Measurements from ENCODE around the gene LMF1.
"Not testable (repeated sequence)": the region's sequence is repeated elsewhere in the genome, so short reads cannot be mapped to it uniquely, and the experiment has no call there.

Gene LMF1

DNA sequence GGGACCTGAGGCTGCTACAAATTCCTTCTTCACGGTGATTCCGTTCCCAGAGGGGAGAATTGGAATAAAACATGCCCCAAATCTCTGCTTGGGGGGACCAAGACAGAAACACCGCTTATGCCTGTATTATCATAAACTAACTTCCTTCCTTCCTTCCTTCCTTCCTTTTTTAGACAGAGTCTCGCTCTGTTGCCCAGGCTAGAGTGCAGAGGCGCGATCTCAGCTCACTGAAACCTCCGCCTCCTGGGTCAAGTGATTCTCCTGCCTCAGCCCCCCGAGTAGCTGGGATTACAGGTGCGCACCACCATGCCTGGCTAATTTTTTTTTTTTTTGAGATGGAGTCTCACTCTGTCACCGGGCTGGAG lies 150.8 kb downstream of the LMF1 start:
- DNase-seq = not testable (repeated sequence)

GRCh38 chr16:819336-820043 lies 151.3 kb downstream of the LMF1 start:
- no peak for DNase-seq

- DNase-seq = no peak
These were observed 152.2 kb downstream of the LMF1 start for GRCh38 chr16:818592-818991.

GRCh38 chr16:818132-818531 lies 152.7 kb downstream of the LMF1 start:
- DNase-seq = no peak

- DNase-seq = no peak
These were observed 153.5 kb downstream of the LMF1 start for GRCh38 chr16:817001-817906.

- no peak for DNase-seq
These were observed 154.9 kb downstream of the LMF1 start for GRCh38 chr16:815861-816260.

DNA sequence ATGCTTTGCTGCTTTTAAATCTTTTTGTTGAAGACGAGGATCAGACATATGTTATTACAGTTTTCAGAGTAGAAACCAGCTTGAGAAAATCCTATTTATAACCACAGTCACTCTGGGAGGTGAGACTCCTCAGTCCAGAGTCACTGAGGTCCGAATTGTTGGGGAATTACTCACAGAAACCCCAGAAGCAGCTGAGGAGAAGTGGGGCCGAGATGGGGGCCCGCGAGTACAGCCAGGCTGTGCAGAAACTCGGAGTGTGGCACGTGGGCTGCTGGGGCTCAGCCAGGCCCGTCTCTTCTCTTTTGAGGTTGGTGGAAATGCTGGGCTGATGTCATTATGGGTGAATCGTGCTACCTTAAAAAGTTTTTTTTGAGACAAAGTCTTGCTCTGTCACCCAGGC lies 155.8 kb downstream of the LMF1 start:
- no peak for DNase-seq

- DNase-seq = no peak
These were observed 156.8 kb downstream of the LMF1 start for GRCh38 chr16:813916-814412.

DNA sequence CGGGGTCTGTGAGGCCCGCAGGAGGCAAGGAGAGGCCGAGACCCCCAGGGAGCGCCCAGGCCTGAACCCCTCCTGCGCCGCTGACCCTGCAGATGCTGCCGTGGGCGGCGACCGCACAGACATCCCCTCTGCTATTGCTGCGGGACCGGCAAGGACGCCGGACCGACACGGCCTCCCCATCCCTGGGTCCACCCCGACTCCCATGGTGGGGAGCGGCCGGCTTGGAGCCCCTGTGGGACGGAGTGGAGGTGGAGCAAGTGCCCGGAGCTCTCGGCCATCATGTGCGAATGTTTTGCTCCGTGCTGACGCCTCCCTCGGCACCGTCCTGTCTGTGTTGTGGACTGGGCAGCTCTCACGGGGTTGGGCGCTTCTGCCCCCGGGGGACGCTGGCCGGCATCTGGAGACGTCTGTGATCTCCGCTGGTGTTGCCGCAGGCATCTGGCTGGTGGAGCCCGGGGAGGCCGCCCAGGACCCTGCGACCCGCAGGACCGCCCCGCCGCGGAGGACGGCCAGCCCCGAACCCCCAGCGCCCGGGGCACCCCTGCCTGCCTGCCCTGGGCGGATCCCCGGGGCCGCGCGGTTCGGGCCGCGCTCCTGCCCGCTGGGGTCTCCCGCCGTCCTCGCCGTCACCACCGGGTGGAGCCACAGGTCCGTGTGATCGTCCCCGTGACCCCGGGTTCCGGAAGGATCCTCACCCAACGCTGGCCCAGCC lies 157.4 kb downstream of the LMF1 start:
- DNase-seq = peak; percentile 30

DNA sequence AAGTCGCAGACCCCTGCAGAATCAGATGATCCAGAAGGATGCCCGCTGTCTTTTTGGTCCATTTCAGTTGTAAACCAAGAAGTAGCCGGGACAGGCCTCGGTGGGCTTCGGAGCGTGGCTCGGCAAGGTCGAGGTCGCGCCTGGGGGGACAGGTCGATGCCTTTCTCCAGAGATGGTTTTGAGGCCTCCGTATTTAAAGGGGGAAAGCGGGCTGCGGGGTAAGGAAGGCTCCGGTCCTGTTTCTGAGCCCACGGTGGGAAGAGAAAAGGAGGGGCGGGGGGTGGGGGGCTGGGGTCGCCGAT lies 162.7 kb downstream of the LMF1 start:
- no peak for DNase-seq

DNA sequence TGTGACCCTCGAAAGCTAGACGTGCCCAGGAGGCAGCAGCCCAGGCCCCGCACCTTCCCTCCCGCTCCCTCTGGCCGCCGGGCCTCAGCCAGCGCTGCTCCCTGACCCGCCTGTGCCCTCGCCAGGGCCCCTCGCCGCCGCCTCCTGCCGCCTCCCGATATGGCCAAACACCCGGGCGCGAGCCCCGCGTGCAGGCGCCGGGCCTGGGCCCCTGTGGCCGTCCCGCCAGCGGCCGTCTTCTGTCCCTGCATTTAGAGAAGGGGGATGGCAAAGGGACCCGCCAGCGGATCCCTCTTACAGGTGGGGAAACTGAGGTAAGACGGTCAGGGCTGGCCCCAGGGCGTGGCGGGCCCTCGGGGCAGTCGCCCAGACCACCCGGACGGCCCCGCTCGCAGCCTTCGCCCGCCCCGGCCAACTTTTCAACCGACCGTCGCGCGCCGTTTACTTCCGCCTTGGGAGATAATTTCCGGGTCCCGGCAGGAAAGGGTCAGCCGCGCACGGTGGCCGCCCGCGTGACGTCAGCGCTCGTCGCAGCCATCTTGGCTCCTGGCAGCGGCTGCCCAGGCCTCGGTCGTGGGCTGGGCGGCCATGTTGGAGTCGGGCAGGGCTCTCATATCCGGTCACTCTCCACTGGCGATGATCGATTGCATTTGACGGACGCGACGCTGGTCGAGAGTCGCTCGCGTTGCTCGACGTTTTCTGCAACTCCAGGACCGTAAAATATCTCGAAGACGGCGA lies 163.3 kb downstream of the LMF1 start:
- peak; percentile 89 for DNase-seq

GRCh38 chr16:805474-805873 lies 165.3 kb downstream of the LMF1 start:
- DNase-seq = no peak

DNA sequence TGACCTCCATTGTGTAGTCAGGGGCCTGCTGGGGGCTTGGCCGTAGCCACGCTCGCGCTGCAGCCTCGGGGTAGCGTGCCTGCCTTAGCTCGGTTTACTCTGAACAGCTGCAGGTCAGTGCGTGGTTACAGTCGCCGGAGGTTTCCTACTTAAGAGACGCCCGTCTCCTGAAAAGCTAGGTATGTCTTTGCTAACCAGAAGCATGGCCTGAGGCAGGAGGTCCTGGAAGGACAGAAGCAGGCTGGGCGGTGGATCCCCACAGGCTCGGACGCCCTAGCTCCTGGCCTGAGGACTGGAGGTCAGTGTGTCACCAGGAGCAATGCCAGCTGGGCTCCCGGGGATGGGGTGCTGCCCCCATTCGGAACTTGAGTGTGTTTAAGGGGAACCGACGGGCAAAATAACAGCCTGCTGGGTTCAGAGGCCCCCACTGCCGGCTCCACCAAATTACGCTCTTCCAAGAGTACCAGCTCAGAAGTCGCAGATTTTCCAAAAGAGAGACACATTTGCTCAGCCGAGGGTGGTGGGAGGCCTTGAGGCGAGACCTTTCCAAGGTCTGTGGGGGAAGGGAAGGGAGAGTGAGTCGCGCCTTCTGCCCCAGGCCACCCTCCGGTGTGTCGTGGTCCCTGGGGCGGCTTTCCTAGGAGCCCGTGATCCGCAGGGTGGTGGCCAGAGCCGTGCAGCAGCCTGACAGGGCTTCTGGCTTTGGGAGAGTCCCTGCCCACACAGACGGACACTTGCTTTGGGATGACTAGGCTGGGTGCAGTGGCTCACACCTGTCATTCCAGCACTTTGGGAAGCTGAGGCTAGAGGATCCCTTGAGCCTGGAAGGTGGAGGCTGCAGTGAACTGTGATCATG lies 166.4 kb downstream of the LMF1 start:
- no peak for DNase-seq

DNA sequence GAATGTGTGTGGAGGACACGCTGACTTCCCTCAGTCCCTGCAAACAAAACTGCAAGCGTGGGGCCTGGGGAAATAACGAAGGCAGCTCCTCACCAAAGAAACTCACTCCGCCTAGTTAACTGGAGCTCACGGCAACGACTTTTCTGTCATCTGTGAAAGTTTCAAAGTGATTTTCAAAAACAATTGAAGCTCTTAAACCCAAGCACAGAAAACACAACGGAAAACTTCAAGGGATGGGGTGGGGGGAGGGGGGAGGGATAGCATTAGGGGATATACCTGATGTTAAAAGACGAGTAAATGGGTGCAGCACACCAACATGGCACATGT lies 167.1 kb downstream of the LMF1 start:
- DNase-seq = no peak
